ENCODE data around the gene SPPL3. TPM values are rescaled to one million over a fixed set of nuclear protein-coding genes. Genes with fewer than 3 reads are reported as not detected.
A peak's percentile ranks its signal among the peaks of the same experiment; 100 is the strongest.
"Not testable (repeated sequence)": the region's sequence is repeated elsewhere in the genome, so short reads cannot be mapped to it uniquely, and the experiment has no call there.

The SPPL3 gene
- total RNA-seq = 10.2 TPM
- 10 to 100 TPM; 39.6 to 68.2 (median 54.6) TPM for polyA plus RNA-seq (ENCODE audit: insufficient read depth in 1 of 8, insufficient read length in 8 of 8, low replicate concordance in 1 of 8)
- long read RNA-seq, donor 1, full-length matches to known transcripts = 3 of 3 reads
- long read RNA-seq, donor 1, partial matches to known transcripts = 0 of 3 reads
- long read RNA-seq, donor 1, other reads (novel, unspliced or antisense) = 0 of 3 reads
- long read RNA-seq, donor 2 = 0 reads
- long read RNA-seq, donor 3, full-length matches to known transcripts = 19 of 19 reads
- long read RNA-seq, donor 3, partial matches to known transcripts = 0 of 19 reads
- long read RNA-seq, donor 3, other reads (novel, unspliced or antisense) = 0 of 19 reads
- long read RNA-seq, donor 4, full-length matches to known transcripts = 4 of 4 reads
- long read RNA-seq, donor 4, partial matches to known transcripts = 0 of 4 reads
- long read RNA-seq, donor 4, other reads (novel, unspliced or antisense) = 0 of 4 reads
- long read RNA-seq, donor 5, full-length matches to known transcripts = 23 of 23 reads
- long read RNA-seq, donor 5, partial matches to known transcripts = 0 of 23 reads
- long read RNA-seq, donor 5, other reads (novel, unspliced or antisense) = 0 of 23 reads
- long read RNA-seq, donor 6, full-length matches to known transcripts = 11 of 11 reads
- long read RNA-seq, donor 6, partial matches to known transcripts = 0 of 11 reads
- long read RNA-seq, donor 6, other reads (novel, unspliced or antisense) = 0 of 11 reads
- long read RNA-seq, donor 7, full-length matches to known transcripts = 15 of 15 reads
- long read RNA-seq, donor 7, partial matches to known transcripts = 0 of 15 reads
- long read RNA-seq, donor 7, other reads (novel, unspliced or antisense) = 0 of 15 reads
- long read RNA-seq, donor 8, full-length matches to known transcripts = 7 of 7 reads
- long read RNA-seq, donor 8, partial matches to known transcripts = 0 of 7 reads
- long read RNA-seq, donor 8, other reads (novel, unspliced or antisense) = 0 of 7 reads
- long read RNA-seq, donor 9, full-length matches to known transcripts = 5 of 5 reads
- long read RNA-seq, donor 9, partial matches to known transcripts = 0 of 5 reads
- long read RNA-seq, donor 9, other reads (novel, unspliced or antisense) = 0 of 5 reads
- long read RNA-seq, donor 10, full-length matches to known transcripts = 11 of 11 reads
- long read RNA-seq, donor 10, partial matches to known transcripts = 0 of 11 reads
- long read RNA-seq, donor 10, other reads (novel, unspliced or antisense) = 0 of 11 reads
- long read RNA-seq, donor 11, full-length matches to known transcripts = 12 of 12 reads
- long read RNA-seq, donor 11, partial matches to known transcripts = 0 of 12 reads
- long read RNA-seq, donor 11, other reads (novel, unspliced or antisense) = 0 of 12 reads

GRCh38 chr12:120904197-120904773 lies at the start of gene SPPL3:
TSS of gene SPPL3 (minus strand) at chr12:120904358. CDS start at chr12:120903867, 491 bp downstream.
- Histone ChIP-seq H3K27ac (ENCODE audit: low read length) (peak within 1 kb of the TSS; percentile 72), H3K4me3 (ENCODE audit: low read length) (peak within 1 kb of the TSS; percentile 86), H3K4me1 (ENCODE audit: control insufficient read depth, insufficient read depth, low read length) (peaks cover 15% of the 10 kb centered on the region), H3K9me3 (replicated peaks; ENCODE audit: control insufficient read depth, low read depth, low read length) (no peaks in the 10 kb centered on the region), H3K27me3 (ENCODE audit: control insufficient read depth, insufficient read depth, low read length) (no peaks in the 10 kb centered on the region), H3K36me3 (ENCODE audit: control insufficient read depth, insufficient read depth, low read length) (peaks cover 5% of the 10 kb centered on the region)
- under 1% methylated on average over 64 of the region's 66 CpGs for WGBS (ENCODE audit: insufficient coverage)
- peak; percentile 97 for DNase-seq

- no peak for DNase-seq
- no peak overlapping the region for H3K4me3 ChIP-seq (ENCODE audit: low read length)
- WGBS (ENCODE audit: insufficient coverage) = 97% methylated on average over 5 of the region's 5 CpGs
- no peaks in the 10 kb centered on the region for H3K27me3 ChIP-seq (ENCODE audit: control insufficient read depth, insufficient read depth, low read length)
- H3K27ac ChIP-seq (ENCODE audit: low read length) = no peak overlapping the region
- no peaks in the 10 kb centered on the region for H3K36me3 ChIP-seq (ENCODE audit: control insufficient read depth, insufficient read depth, low read length)
- no peaks in the 10 kb centered on the region for H3K9me3 ChIP-seq (replicated peaks; ENCODE audit: control insufficient read depth, low read depth, low read length)
- H3K4me1 ChIP-seq (ENCODE audit: control insufficient read depth, insufficient read depth, low read length) = no peaks in the 10 kb centered on the region
These were observed 46.6 kb upstream of the SPPL3 start for GRCh38 chr12:120950807-120951206.

GRCh38 chr12:120950260-120950799 lies 46.2 kb upstream of the SPPL3 start:
- WGBS (ENCODE audit: insufficient coverage) = 95% methylated on average over 23 of the region's 31 CpGs
- not testable (repeated sequence) for H3K27me3 ChIP-seq (ENCODE audit: control insufficient read depth, insufficient read depth, low read length); H3K27ac ChIP-seq (ENCODE audit: low read length); DNase-seq; H3K4me1 ChIP-seq (ENCODE audit: control insufficient read depth, insufficient read depth, low read length); H3K4me3 ChIP-seq (ENCODE audit: low read length); H3K9me3 ChIP-seq (replicated peaks; ENCODE audit: control insufficient read depth, low read depth, low read length); H3K36me3 ChIP-seq (ENCODE audit: control insufficient read depth, insufficient read depth, low read length)

GRCh38 chr12:120945516-120945915 lies 41.4 kb upstream of the SPPL3 start:
- not testable (repeated sequence) for H3K9me3 ChIP-seq (replicated peaks; ENCODE audit: control insufficient read depth, low read depth, low read length); H3K27ac ChIP-seq (ENCODE audit: low read length); H3K4me3 ChIP-seq (ENCODE audit: low read length); H3K36me3 ChIP-seq (ENCODE audit: control insufficient read depth, insufficient read depth, low read length); H3K4me1 ChIP-seq (ENCODE audit: control insufficient read depth, insufficient read depth, low read length); DNase-seq; H3K27me3 ChIP-seq (ENCODE audit: control insufficient read depth, insufficient read depth, low read length)
- WGBS (ENCODE audit: insufficient coverage) = 78% methylated on average over 3 of the region's 6 CpGs

GRCh38 chr12:120944645-120945217 lies 40.6 kb upstream of the SPPL3 start:
- Histone ChIP-seq H3K4me1 (ENCODE audit: control insufficient read depth, insufficient read depth, low read length) (no peaks in the 10 kb centered on the region), H3K4me3 (ENCODE audit: low read length) (no peak overlapping the region), H3K9me3 (replicated peaks; ENCODE audit: control insufficient read depth, low read depth, low read length) (no peaks in the 10 kb centered on the region), H3K27me3 (ENCODE audit: control insufficient read depth, insufficient read depth, low read length) (no peaks in the 10 kb centered on the region), H3K36me3 (ENCODE audit: control insufficient read depth, insufficient read depth, low read length) (no peaks in the 10 kb centered on the region), H3K27ac (ENCODE audit: low read length) (no peak overlapping the region)
- 87% methylated on average over 2 of the region's 9 CpGs for WGBS (ENCODE audit: insufficient coverage)
- peak; percentile 47 for DNase-seq

GRCh38 chr12:120943482-120943881 lies 39.3 kb upstream of the SPPL3 start:
- H3K9me3 ChIP-seq (replicated peaks; ENCODE audit: control insufficient read depth, low read depth, low read length) = no peaks in the 10 kb centered on the region
- H3K27ac ChIP-seq (ENCODE audit: low read length) = no peak overlapping the region
- no peaks in the 10 kb centered on the region for H3K36me3 ChIP-seq (ENCODE audit: control insufficient read depth, insufficient read depth, low read length)
- H3K4me3 ChIP-seq (ENCODE audit: low read length) = no peak overlapping the region
- no peak for DNase-seq
- no peaks in the 10 kb centered on the region for H3K4me1 ChIP-seq (ENCODE audit: control insufficient read depth, insufficient read depth, low read length)
- no peaks in the 10 kb centered on the region for H3K27me3 ChIP-seq (ENCODE audit: control insufficient read depth, insufficient read depth, low read length)
- no CpG with 5 or more reads among the region's 3 CpGs for WGBS (ENCODE audit: insufficient coverage)

GRCh38 chr12:120941846-120942405 lies 37.8 kb upstream of the SPPL3 start:
- Histone ChIP-seq H3K4me3 (ENCODE audit: low read length) (no peak overlapping the region), H3K9me3 (replicated peaks; ENCODE audit: control insufficient read depth, low read depth, low read length) (no peaks in the 10 kb centered on the region), H3K36me3 (ENCODE audit: control insufficient read depth, insufficient read depth, low read length) (no peaks in the 10 kb centered on the region), H3K4me1 (ENCODE audit: control insufficient read depth, insufficient read depth, low read length) (no peaks in the 10 kb centered on the region), H3K27me3 (ENCODE audit: control insufficient read depth, insufficient read depth, low read length) (peaks cover 2% of the 10 kb centered on the region), H3K27ac (ENCODE audit: low read length) (no peak overlapping the region)
- no peak for DNase-seq
- 100% methylated on average over 1 of the region's 3 CpGs for WGBS (ENCODE audit: insufficient coverage)

- Histone ChIP-seq H3K27me3 (ENCODE audit: control insufficient read depth, insufficient read depth, low read length) (peaks cover 2% of the 10 kb centered on the region), H3K4me1 (ENCODE audit: control insufficient read depth, insufficient read depth, low read length) (no peaks in the 10 kb centered on the region), H3K36me3 (ENCODE audit: control insufficient read depth, insufficient read depth, low read length) (no peaks in the 10 kb centered on the region), H3K4me3 (ENCODE audit: low read length) (no peak overlapping the region), H3K27ac (ENCODE audit: low read length) (no peak overlapping the region), H3K9me3 (replicated peaks; ENCODE audit: control insufficient read depth, low read depth, low read length) (no peaks in the 10 kb centered on the region)
- no CpG with 5 or more reads among the region's 4 CpGs for WGBS (ENCODE audit: insufficient coverage)
- DNase-seq = no peak
These were observed 37.3 kb upstream of the SPPL3 start for GRCh38 chr12:120941412-120941811.

GRCh38 chr12:120940799-120941198 lies 36.6 kb upstream of the SPPL3 start:
- H3K4me1 ChIP-seq (ENCODE audit: control insufficient read depth, insufficient read depth, low read length) = no peaks in the 10 kb centered on the region
- H3K4me3 ChIP-seq (ENCODE audit: low read length) = no peak overlapping the region
- peaks cover 2% of the 10 kb centered on the region for H3K27me3 ChIP-seq (ENCODE audit: control insufficient read depth, insufficient read depth, low read length)
- no peaks in the 10 kb centered on the region for H3K36me3 ChIP-seq (ENCODE audit: control insufficient read depth, insufficient read depth, low read length)
- DNase-seq = no peak
- H3K27ac ChIP-seq (ENCODE audit: low read length) = no peak overlapping the region
- WGBS (ENCODE audit: insufficient coverage) = 57% methylated on average over 3 of the region's 5 CpGs
- H3K9me3 ChIP-seq (replicated peaks; ENCODE audit: control insufficient read depth, low read depth, low read length) = no peaks in the 10 kb centered on the region

Data from muscle of leg (tissue), 16 donors.